Activated naive CD8-positive, alpha-beta T cell treated with anti-CD3 and anti-CD28 coated beads, Interleukin-2, amount 10 ng/mL, durations not matched to agents 7 days and 5 days (primary cell): ENCODE results near the gene SMAGP. TPM values are rescaled to one million over a fixed set of nuclear protein-coding genes. Genes with fewer than 3 reads are reported as not detected.
"Not testable (repeated sequence)": the region's sequence is repeated elsewhere in the genome, so short reads cannot be mapped to it uniquely, and the experiment has no call there.

ENCODE experiments used
- ATAC-seq: fragments of 150-1000 bp; cut with Tn5 transposase; one replicate; pipeline ENCODE4 v1.10.0; 2021; ENCODE audit warnings: low read depth, moderate library complexity
- POLR2A ChIA-PET: fragments of 350-600 bp; sonication (Branson Sonifier 250); formaldehyde crosslinking; loops from one replicate; lab custom pipeline; 2021; ENCODE audit warnings: antibody characterized with exemption; lab: Charles Lee
- DNase-seq: peaks from one replicate; pipeline ENCODE4 v3.0.0; 2021
- H3K27ac Mint-ChIP-seq: one replicate; pipeline ENCODE4 v1.8.0; 2022; ENCODE audit warnings: mild to moderate bottlenecking, mixed read lengths
- H3K27me3 Mint-ChIP-seq: one replicate; pipeline ENCODE4 v1.8.0; 2022; ENCODE audit warnings: mild to moderate bottlenecking, moderate library complexity, mixed read lengths
- H3K36me3 Mint-ChIP-seq: one replicate; pipeline ENCODE4 v1.8.0; 2021; ENCODE audit warnings: mild to moderate bottlenecking, mixed read lengths
- H3K4me1 Mint-ChIP-seq: one replicate; pipeline ENCODE4 v1.8.0; 2021; ENCODE audit warnings: mixed read lengths
- H3K4me3 Mint-ChIP-seq: one replicate; pipeline ENCODE4 v1.8.0; 2022; ENCODE audit warnings: mild to moderate bottlenecking, moderate library complexity, mixed read lengths
- H3K9me3 Mint-ChIP-seq: one replicate; pipeline ENCODE4 v1.8.0; 2021; ENCODE audit warnings: mixed read lengths
- total RNA-seq, 2 experiments: library from RNA; stranded (reverse); gene quantifications; one replicate each; pipeline ENCODE4 v1.2.3, GENCODE V29; 2021

SMAGP gene
- total RNA-seq, 2 experiments from 2014 or later: 4.1 to 5.6 TPM

DNA sequence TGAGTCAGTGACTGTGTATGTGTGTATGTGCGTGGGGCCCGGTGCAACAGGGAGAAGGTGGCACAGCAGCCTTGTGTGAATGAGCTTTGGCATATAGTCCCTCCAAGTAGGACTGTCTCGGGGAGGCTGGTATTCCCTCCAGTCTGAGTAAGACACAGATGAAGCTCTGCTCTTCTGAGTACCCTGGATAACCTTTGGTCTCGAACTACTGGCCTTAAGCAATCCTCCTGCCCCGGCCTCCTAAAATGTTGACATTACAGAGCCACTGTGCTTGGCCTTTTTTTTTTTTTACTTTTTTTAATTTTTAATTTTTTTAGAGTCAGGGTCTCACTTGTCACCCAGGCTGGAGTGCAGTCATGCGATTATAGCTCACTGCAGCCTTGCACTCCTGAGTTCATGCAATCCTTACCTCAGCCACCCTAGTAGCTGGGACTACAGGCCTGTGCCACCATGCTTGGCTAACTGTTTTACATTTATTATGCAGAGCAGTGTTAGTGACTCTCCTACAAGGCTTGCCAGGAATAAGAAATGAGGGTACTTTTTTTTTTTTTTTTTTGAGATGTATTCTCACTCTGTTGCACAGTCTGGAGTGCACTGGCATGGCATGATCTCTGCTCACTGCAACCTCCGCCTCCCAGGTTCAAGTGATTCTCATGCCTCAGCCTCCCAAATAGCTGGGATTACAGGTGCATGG lies 41.0 kb downstream of the SMAGP start:
- Mint-ChIP-seq H3K4me1 (peaks cover 4% of the 10 kb centered on the region), H3K27ac (no peak overlapping the region), H3K27me3 (no peaks in the 10 kb centered on the region), H3K36me3 (no peaks in the 10 kb centered on the region), H3K4me3 (no peak overlapping the region), H3K9me3 (no peaks in the 10 kb centered on the region)
- POLR2A ChIA-PET: interaction anchor here (1.5 to 3.2 kb wide), 2 partner anchors 10 to 181 kb away, joined by 3 to 8 read pairs; partner anchors contain the start of genes DAZAP2 and LETMD1
- ATAC-seq (no peak), DNase-seq (no peak)

DNA sequence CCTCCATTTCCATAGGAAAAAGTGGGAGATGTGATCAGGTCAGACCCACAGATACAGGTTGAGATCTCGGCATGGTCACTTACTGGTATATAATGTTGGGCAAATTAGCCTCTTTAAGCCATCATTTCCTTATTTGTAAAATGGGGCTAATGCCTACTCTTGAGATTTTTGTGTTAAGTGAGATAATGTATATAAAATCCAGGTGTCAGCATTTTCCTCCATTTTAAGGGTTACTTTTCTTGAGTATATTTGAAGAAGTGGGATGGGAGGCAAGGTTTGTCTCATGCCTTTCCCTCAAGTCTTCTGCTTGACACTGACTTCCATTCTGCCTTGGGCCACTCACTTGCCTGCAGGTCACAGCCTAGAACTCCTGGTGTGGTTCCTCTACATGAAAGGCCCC lies 42.3 kb downstream of the SMAGP start:
- Mint-ChIP-seq H3K4me3 (no peak overlapping the region), H3K36me3 (no peaks in the 10 kb centered on the region), H3K27ac (no peak overlapping the region), H3K27me3 (no peaks in the 10 kb centered on the region), H3K4me1 (peaks cover 4% of the 10 kb centered on the region), H3K9me3 (no peaks in the 10 kb centered on the region)
- POLR2A ChIA-PET: interaction anchor here (0.7 to 1.5 kb wide), 2 partner anchors 11 to 16 kb away, joined by 4 read pairs; partner anchors contain the start of gene DAZAP2
- DNase-seq: no peak
- no peak for ATAC-seq

DNA sequence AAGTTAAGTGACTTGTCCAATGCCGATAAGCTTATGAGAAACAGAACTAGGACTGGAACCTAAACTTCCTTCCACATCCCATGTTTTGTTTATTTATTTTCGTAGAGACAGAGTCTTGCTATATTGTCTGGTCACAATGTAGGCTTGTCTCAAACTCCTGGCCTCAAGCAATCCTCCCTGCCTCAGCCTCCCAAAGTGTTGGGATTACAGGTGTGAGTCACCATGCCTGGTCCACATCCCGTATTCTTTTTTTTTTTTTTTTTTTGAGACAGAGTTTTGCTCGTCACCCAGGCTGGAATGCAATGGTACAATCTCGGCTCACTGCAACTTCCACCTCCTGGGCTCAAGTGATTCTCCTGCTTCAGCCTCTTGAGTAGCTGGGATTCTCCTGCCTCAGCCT lies 43.1 kb downstream of the SMAGP start:
- H3K27me3 Mint-ChIP-seq, DNase-seq, H3K27ac Mint-ChIP-seq, ATAC-seq, H3K4me3 Mint-ChIP-seq, H3K4me1 Mint-ChIP-seq, H3K9me3 Mint-ChIP-seq, H3K36me3 Mint-ChIP-seq: not testable (repeated sequence)
- POLR2A ChIA-PET: interaction anchor here (0.7 to 1.5 kb wide), 3 partner anchors 12 to 212 kb away, joined by 3 to 4 read pairs (median 4); partner anchors contain the start of gene DAZAP2

DNA sequence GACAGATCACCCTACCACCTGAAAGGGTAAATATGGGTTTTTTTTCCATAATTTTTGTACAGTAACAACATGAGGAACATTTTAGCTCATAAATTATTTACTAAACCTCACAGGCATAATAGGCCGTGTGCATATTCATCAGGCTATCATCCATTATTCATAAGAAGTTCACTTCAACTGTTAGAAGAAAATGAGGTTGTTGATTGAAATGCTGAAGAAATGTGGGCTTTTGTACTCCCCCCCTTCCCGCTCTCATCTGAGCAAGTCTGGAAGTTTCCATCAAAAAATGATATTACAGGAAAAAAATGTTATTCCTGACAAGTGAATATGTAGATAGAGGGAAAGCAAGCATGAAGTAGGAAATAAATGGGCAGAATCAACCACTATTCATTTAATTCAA lies 44.4 kb downstream of the SMAGP start:
- no peaks in the 10 kb centered on the region for H3K36me3 Mint-ChIP-seq
- H3K4me1 Mint-ChIP-seq: no peaks in the 10 kb centered on the region
- ATAC-seq (no peak), DNase-seq (no peak)
- no peaks in the 10 kb centered on the region for H3K9me3 Mint-ChIP-seq
- no peak overlapping the region for H3K4me3 Mint-ChIP-seq
- POLR2A ChIA-PET: no interaction called here
- no peak overlapping the region for H3K27ac Mint-ChIP-seq
- H3K27me3 Mint-ChIP-seq: no peaks in the 10 kb centered on the region

DNA sequence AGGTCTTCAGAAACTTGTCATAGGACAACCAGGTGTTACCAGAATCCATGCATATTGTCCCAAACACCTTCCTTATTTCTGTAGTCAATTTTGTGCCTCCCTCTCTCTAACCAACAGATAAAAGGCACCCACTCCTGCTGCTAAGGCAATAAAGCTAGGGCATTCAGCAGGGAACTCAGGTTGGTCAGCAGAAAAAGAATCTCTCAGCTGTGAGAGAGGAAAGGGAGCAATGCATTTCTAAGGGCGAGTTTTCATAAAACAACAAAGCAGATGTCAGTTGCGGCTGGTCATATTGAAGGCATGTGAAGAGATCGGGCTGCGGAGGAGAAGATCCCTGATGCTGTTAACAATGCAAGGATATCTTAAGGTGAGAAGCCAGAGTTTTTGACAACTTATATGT lies 45.0 kb downstream of the SMAGP start:
- POLR2A ChIA-PET: no interaction called here
- H3K36me3 Mint-ChIP-seq: no peaks in the 10 kb centered on the region
- no peak for DNase-seq
- no peaks in the 10 kb centered on the region for H3K9me3 Mint-ChIP-seq
- no peaks in the 10 kb centered on the region for H3K4me1 Mint-ChIP-seq
- H3K27ac Mint-ChIP-seq: no peak overlapping the region
- ATAC-seq: no peak
- H3K27me3 Mint-ChIP-seq: no peaks in the 10 kb centered on the region
- no peak overlapping the region for H3K4me3 Mint-ChIP-seq

DNA sequence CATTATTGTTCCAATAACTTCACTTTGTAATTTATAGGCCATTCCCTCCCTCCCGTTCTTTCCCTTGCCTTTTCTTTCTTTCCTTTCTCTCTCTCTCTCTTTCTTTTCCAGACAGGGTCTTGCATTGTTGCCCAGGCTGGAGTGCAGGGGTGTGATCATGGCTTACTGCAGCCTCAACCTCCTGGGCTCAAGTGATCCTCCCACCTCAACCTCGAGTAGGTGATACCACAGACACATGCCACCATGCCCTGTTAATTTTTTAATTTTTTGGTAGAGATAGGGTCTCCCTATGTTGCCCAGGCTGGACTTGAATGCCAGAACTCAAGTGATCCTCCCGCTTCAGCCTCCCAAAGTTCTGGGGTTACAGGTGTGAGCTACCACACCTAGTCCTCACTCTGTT lies 45.6 kb downstream of the SMAGP start:
- no peaks in the 10 kb centered on the region for H3K27me3 Mint-ChIP-seq
- no peak overlapping the region for H3K27ac Mint-ChIP-seq
- no peaks in the 10 kb centered on the region for H3K36me3 Mint-ChIP-seq
- H3K4me1 Mint-ChIP-seq: no peaks in the 10 kb centered on the region
- no peak for ATAC-seq
- DNase-seq: no peak
- POLR2A ChIA-PET: no interaction called here
- H3K4me3 Mint-ChIP-seq: no peak overlapping the region
- no peaks in the 10 kb centered on the region for H3K9me3 Mint-ChIP-seq

DNA sequence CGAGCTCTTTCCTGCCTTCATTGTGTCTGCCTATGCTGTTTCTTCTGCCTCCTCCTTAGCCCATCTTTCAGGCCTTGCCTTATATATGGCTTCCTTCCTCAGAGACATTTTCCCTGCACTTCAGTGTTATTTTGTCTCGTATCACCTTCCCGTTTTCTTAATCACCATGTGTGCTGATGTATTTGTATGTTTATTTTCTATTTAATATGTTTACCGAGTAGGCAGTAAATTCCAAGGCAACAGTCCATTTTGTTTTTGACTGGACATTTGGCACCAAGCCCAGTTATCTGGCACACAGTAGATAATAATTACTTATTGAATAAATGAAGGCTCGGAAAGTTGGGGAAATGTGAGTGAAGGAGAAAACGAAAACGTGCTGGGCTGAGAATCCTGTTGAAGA lies 47.8 kb downstream of the SMAGP start:
- Mint-ChIP-seq H3K27me3 (no peaks in the 10 kb centered on the region), H3K27ac (no peak overlapping the region), H3K4me3 (no peak overlapping the region), H3K4me1 (peaks cover 8% of the 10 kb centered on the region), H3K9me3 (no peaks in the 10 kb centered on the region), H3K36me3 (no peaks in the 10 kb centered on the region)
- DNase-seq: no peak
- ATAC-seq: no peak
- POLR2A ChIA-PET: interaction anchor here (0.7 kb wide), 1 partner anchor 16 kb away, joined by 4 read pairs; the partner anchor contains the start of gene DAZAP2

DNA sequence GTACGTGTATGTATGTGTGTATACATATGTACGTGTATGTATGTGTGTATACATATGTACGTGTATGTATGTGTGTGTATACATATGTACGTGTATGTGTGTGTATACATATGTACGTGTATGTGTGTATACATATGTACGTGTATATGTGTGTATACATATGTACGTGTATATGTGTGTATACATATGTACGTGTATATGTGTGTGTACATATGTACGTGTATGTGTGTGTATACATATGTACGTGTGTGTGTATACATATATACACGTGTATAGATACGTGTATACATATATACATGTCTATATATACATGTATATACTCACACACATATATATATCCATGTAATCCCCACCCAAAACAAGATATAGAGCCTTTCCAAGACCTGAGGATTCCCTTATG lies 50.4 kb downstream of the SMAGP start:
- H3K27me3 Mint-ChIP-seq, DNase-seq, H3K9me3 Mint-ChIP-seq, H3K4me1 Mint-ChIP-seq, ATAC-seq, POLR2A ChIA-PET, H3K4me3 Mint-ChIP-seq, H3K36me3 Mint-ChIP-seq, H3K27ac Mint-ChIP-seq: not testable (repeated sequence)

DNA sequence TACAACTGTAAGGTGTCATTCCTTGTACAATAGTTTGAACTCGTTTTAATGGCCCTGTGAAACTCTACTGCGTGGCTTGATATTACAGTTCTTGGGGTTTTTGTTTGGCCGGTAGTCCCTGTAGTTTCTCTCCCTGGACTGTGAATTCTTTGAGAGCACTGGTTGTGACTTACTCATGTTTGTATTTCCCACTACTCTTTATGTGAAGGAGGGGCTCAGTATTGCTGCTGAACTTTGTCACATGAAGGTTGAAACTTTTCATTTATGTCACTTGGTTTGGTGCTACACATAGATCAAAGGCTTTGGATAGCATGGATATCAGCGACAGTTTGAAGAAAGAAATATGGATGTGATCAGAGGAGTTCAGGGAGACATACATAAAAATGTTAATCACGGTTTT lies 50.9 kb downstream of the SMAGP start:
- H3K36me3 Mint-ChIP-seq: peaks cover 1% of the 10 kb centered on the region
- peak overlapping the region; percentile 46 for H3K4me3 Mint-ChIP-seq
- ATAC-seq: no peak
- no peak for DNase-seq
- peaks cover 8% of the 10 kb centered on the region for H3K4me1 Mint-ChIP-seq
- no peaks in the 10 kb centered on the region for H3K27me3 Mint-ChIP-seq
- peak overlapping the region; percentile 26 for H3K27ac Mint-ChIP-seq
- no peaks in the 10 kb centered on the region for H3K9me3 Mint-ChIP-seq
- POLR2A ChIA-PET: interaction anchor here (0.6 to 3.7 kb wide), 3 partner anchors 20 to 118 kb away, joined by 3 to 46 read pairs (median 5); partner anchors contain the start of gene DAZAP2

DNA sequence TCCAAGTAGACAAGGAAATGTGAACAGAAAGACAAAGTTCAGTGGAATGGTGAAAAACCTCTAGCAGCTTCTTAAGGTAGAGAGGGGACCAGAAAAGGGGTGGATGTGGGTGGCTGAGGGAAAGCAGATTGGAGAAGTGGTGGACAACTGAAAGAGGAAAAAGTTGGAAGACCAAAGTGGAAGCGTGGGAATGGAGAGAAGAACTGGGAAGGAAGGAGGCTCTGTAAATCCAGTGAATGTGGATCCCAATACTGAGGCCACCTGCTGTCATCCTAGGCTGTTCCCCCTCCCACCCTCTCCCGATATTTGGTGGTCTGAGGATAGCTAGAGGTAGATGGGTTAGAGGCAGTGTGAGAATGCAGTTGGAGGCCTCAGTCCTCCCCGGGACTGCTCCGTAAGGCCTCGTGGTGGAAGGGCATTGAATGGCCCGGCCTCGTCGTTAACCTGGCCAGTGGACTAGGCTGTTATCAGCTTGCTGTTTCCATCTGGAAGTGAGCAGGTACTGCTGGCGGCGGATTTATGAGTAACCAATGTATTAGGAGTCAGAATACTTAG lies 51.5 kb downstream of the SMAGP start:
- POLR2A ChIA-PET: interaction anchor here (0.6 to 3.7 kb wide), 10 partner anchors 13 to 170 kb away, joined by 3 to 46 read pairs (median 5); partner anchors contain the start of genes CSRNP2, DAZAP2 and LETMD1

DNA sequence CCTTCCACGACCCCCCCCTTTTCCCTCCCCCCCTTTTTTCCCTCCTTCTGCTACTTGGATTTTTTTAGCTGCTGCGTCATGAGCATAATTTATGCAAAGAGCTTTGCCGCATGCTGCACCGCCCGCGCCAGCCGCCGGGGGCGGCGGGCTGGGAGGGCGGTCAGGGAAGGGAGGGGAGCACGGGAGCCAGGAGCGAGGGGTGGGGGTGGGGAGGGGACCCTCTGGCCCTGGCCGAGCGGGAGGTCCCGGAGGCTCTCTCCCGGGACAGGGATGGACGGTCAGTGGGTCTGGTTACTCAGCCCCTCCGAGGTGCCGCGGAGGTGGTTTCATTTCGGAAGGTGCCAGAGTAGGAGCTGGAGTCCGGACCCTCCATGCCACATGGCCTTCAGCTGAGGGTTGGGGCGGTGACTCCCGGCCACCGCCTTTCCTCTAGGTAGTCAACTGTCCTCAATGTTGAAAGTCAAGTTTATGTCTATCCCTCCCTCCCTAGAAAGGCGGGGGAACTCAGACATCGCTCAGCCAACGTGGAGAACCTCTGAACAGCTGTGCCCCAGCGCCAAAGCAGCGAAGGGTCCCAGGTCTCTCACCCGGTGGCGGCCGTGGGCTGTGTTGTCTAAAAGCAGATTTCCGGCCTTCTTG lies 52.1 kb downstream of the SMAGP start, which contains the start of gene POU6F1:
Gene POU6F1, minus strand, starts transcription at position 95 of the 639 bp plus-strand sequence. CDS start 11,226 bp downstream, outside the sequence.
- Mint-ChIP-seq H3K4me1 (peaks cover 8% of the 10 kb centered on the region), H3K27ac (peak within 1 kb of the TSS; percentile 67), H3K27me3 (no peaks in the 10 kb centered on the region), H3K36me3 (peaks cover 2% of the 10 kb centered on the region), H3K9me3 (no peaks in the 10 kb centered on the region), H3K4me3 (peak within 1 kb of the TSS; percentile 71)
- DNase-seq (peak; percentile 78), ATAC-seq (peak; percentile 80)
- POLR2A ChIA-PET: interaction anchor here (0.6 to 3.7 kb wide), 10 partner anchors 14 to 700 kb away, joined by 3 to 46 read pairs (median 5); partner anchors contain the start of genes CSRNP2, DAZAP2 and LETMD1

More for the DNA sequence above, 51.5 kb downstream of the SMAGP start:
- Mint-ChIP-seq H3K27ac (peak overlapping the region; percentile 67), H3K36me3 (peaks cover 2% of the 10 kb centered on the region), H3K9me3 (no peaks in the 10 kb centered on the region), H3K4me3 (peak overlapping the region; percentile 71), H3K4me1 (peaks cover 8% of the 10 kb centered on the region), H3K27me3 (no peaks in the 10 kb centered on the region)
- ATAC-seq (no peak), DNase-seq (no peak)

DNA sequence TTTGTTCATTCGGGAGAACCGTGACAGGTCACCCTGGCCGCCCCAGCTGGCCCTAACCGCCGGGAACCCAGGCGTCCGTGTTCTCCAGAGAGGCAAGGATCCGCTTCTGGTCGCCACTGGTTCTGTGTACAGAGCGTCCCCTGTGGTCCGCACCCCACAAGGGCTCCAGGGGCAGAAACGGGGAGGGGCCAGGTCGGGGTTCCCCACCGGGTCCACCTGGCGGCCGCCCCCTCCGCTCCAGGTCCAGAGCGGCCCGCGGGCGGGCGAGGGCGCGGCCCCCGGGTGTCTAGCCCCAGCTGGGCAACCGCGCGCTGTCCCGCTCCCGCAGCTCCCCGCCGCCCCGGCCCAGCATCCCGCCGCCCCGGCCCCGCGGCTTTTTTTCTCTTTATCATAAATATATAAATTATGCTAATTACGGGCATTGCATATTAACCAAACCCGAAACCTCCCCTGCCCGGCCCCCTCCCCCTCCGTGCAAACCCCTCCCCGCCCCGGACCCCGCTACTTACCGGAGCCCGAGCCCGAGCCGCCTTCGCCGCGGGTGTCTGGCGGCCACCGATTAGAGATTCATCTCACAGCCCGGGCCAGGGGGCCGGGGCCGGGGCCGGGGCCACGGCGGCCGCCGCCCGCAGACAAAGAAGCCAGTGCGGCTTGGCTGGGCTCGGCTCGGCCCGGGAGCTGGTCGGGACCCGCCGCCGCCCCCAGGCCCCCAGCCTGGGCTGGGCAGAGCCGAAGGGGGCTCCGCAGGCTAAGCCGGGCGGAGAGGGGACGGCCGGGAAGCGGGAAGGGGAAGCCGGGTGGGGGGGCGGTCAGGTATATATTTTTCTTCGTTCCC lies 52.9 kb downstream of the SMAGP start:
- H3K4me3 Mint-ChIP-seq: peak overlapping the region; percentile 71
- H3K27me3 Mint-ChIP-seq: no peaks in the 10 kb centered on the region
- POLR2A ChIA-PET: interaction anchor here (0.6 to 3.7 kb wide), 9 partner anchors 22 to 699 kb away, joined by 3 to 46 read pairs (median 5); partner anchors contain the start of genes CSRNP2, DAZAP2 and LETMD1
- DNase-seq (peak; percentile 63), ATAC-seq (peak; percentile 46)
- peaks cover 2% of the 10 kb centered on the region for H3K36me3 Mint-ChIP-seq
- peak overlapping the region; percentile 67 for H3K27ac Mint-ChIP-seq
- H3K4me1 Mint-ChIP-seq: peaks cover 8% of the 10 kb centered on the region
- no peaks in the 10 kb centered on the region for H3K9me3 Mint-ChIP-seq
